Stimulated activated CD8-positive, alpha-beta memory T cell treated with anti-CD3 and anti-CD28 coated beads, Interleukin-2, amount 100 ng/mL, for 48 hours (primary cell): Measurements from ENCODE around the gene SSH3.
A peak's percentile ranks its signal among the peaks of the same experiment; 100 is the strongest.

Experiments used
- DNase-seq, 2 donors: peaks; one replicate each; pipeline ENCODE4 v3.0.0-alpha.2; 2020; ENCODE audit warnings: low read depth in 2 of 2

SSH3 gene

GRCh38 chr11:67280341-67280787, 23.0 kb upstream of the SSH3 start:
- DNase-seq, result no peak

GRCh38 chr11:67280788-67281551, 22.4 kb upstream of the SSH3 start:
- DNase-seq, result no peak

- no peak for DNase-seq
Measured at GRCh38 chr11:67281552-67282150, 21.7 kb upstream of the SSH3 start.

GRCh38 chr11:67282155-67282875, 21.0 kb upstream of the SSH3 start:
- DNase-seq, result no peak

- DNase-seq, result no peak
Measured at GRCh38 chr11:67282876-67283371, 20.4 kb upstream of the SSH3 start.

GRCh38 chr11:67283481-67283963, 19.8 kb upstream of the SSH3 start:
- DNase-seq, result no peak

GRCh38 chr11:67284811-67285540, 18.4 kb upstream of the SSH3 start:
- DNase-seq, result no peak

- no peak for DNase-seq
Measured at GRCh38 chr11:67285541-67286498, 17.5 kb upstream of the SSH3 start.

- no peak for DNase-seq
Measured at GRCh38 chr11:67286621-67287333, 16.6 kb upstream of the SSH3 start.

- DNase-seq, result no peak
Measured at GRCh38 chr11:67287355-67288197, 15.8 kb upstream of the SSH3 start.

- DNase-seq, result no peak
Measured at GRCh38 chr11:67288198-67288451, 15.2 kb upstream of the SSH3 start.

GRCh38 chr11:67288452-67289225, 14.7 kb upstream of the SSH3 start:
- DNase-seq, result peak; percentile 86 to 89

- no peak for DNase-seq
Measured at GRCh38 chr11:67289226-67289650, 14.1 kb upstream of the SSH3 start, which contains the start of gene ANKRD13D. TSS of gene ANKRD13D (plus strand) at chr11:67289303. CDS start at chr11:67289461, 158 bp downstream.

GRCh38 chr11:67289651-67290479, 13.5 kb upstream of the SSH3 start:
- no peak for DNase-seq

- DNase-seq, result no peak
Measured at GRCh38 chr11:67290801-67291200, 12.5 kb upstream of the SSH3 start.

GRCh38 chr11:67291481-67292381, 11.6 kb upstream of the SSH3 start:
- no peak for DNase-seq
